ENCODE data around the gene MCCC1.

DNA sequence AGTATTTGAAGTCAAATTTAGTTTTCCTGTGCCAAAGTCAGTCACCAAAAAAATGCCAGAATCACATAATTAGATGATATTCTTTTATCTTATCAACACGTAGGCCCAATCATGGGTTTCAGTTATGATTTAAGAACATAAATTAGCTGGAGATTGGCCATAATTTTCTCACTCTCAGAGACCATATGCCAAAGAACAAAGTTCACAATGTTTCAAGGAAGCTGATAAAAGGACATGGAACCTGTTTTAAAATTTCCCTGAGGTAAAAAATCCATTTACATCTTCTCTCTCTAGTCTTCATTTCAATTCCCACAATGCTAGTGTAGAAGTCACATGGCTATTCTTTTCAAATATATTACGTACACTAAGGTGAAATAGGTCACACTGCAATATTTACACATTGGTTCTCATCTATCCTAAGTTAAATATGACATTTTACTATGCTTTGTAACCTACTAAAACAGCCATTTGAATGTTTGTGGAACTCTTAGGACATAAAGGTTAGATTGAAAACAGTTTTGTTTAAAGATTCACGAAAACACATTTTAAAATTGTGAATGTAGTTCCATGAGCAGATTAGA lies 76.3 kb downstream of the MCCC1 start:
- TF ChIP-seq, protein P1, sequence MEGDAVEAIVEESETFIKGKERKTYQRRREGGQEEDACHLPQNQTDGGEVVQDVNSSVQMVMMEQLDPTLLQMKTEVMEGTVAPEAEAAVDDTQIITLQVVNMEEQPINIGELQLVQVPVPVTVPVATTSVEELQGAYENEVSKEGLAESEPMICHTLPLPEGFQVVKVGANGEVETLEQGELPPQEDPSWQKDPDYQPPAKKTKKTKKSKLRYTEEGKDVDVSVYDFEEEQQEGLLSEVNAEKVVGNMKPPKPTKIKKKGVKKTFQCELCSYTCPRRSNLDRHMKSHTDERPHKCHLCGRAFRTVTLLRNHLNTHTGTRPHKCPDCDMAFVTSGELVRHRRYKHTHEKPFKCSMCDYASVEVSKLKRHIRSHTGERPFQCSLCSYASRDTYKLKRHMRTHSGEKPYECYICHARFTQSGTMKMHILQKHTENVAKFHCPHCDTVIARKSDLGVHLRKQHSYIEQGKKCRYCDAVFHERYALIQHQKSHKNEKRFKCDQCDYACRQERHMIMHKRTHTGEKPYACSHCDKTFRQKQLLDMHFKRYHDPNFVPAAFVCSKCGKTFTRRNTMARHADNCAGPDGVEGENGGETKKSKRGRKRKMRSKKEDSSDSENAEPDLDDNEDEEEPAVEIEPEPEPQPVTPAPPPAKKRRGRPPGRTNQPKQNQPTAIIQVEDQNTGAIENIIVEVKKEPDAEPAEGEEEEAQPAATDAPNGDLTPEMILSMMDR (IDR thresholded peaks at IDR 0.05; ENCODE audit: insufficient read depth, low read length, poor library complexity, severe bottlenecking): no peak
- no peak for TF ChIP-seq EZH2phosphoT487 (conservative IDR thresholded peaks at IDR 0.05; ENCODE audit: low read length)
